ENCODE data around the gene IQGAP3.

IQGAP3 gene

DNA sequence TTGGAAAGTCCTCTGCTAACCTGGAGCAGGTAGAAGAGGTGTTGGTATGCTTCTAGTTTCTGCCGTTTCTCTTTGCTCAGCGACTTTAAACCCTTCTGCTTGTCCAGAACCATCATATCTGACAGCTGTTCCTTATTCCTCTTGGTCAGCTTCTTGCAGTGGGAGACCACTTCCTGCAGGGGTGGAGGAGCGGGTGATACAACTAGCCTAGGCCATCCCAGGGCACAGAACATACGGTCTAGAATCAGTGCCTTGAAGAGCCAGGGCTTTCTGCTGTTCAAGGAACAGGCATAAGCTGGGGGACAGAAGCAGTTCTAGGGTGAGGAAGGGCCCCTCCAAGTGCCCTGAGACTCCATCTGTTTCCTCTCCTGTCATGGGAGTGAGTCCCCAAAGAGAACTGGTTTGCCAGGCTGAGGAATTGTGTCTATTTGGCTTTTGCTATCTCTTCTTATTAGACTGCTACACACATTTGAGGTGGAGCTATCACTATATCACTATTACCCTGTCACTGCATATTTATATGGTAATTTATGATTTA, 32.5 kb downstream of the IQGAP3 start:
- DNase-seq (ENCODE audit: low spot score): no peak

DNA sequence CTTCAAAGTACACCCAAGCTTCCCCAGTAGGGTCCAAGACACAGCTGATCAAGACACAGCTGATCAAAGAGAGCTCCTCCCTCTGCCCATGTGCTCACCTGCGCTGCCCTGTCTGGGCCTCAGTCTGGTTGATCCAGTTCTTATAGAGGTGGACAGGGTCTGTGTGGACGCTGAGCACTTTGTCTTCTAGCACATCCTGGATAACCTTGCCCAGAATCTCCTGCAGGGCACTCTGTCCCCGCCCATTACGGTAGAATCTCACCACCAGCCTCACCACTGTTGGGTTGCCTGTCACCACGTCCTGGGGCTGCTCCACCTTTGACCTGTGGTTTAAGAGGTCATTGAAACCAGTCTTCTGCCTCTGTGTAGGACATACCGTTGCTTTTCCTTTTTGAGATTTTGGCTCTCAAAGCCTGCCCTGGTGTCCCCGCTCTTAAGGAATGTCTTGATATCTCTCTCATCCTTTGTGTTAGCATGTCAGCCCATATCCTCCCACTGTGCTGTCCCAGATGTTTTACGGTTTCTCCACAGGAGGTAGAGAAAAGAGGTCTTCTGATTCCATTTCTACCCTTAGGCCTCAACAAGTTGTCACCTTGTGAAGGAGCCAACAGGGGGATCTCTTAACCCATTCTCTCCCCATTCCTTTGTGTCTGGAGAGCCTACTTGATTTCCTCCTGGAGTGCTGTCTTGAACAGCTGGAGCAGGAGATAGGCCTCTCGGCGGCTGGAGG, 33.5 kb downstream of the IQGAP3 start:
- no peak for DNase-seq (ENCODE audit: low spot score)

DNA sequence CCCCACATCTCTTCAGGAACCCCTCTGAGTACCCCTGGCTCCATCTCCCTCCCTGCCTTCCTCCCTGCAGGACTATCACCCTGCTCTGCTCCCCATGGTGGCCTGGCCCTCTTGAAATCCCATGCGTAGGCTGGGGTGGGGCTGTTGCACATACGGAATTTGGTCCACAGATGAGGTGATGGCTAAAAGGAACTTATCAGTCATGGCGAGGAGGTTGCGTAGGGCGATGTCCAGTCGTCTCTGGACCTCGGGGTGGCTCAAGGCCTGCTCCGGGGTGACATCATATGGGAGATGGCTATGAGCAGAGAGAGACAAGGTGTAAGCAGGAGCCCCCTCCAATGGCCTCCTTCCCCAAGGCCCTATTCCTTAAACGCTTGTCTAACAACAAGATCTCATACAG, 35.3 kb downstream of the IQGAP3 start:
- DNase-seq (ENCODE audit: low spot score): no peak

DNA sequence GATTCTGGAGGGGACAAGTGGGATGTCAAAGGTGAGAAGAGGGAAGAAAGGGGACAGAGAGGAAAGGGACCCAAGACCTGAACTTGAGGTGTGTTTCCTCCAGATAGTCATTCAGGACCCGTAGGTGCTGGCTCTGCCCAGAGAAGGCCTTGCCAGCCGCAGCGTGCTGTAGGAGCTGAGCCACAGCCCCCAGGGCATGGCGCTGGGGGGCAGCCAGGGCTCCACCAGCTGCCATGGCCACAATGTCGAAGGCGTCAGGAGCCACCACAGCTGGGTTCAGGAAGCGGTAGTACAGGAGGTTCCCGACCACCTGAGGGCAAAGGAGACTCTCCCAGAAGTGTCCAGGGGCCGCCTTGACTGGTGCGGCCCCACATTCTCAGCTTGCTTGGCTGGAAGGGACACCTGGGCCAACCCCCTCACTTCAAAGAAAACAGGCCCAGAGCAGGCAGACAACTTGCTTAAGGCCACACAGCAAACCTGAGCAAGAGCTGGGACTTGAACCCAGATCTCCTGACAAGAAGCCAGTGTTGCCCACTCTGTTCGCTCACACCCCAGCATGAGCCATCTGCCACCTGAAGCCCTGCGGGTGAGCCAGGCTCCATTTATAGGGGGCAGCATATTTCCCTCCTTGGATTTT, 37.8 kb downstream of the IQGAP3 start:
- DNase-seq (ENCODE audit: low spot score): no peak

DNA sequence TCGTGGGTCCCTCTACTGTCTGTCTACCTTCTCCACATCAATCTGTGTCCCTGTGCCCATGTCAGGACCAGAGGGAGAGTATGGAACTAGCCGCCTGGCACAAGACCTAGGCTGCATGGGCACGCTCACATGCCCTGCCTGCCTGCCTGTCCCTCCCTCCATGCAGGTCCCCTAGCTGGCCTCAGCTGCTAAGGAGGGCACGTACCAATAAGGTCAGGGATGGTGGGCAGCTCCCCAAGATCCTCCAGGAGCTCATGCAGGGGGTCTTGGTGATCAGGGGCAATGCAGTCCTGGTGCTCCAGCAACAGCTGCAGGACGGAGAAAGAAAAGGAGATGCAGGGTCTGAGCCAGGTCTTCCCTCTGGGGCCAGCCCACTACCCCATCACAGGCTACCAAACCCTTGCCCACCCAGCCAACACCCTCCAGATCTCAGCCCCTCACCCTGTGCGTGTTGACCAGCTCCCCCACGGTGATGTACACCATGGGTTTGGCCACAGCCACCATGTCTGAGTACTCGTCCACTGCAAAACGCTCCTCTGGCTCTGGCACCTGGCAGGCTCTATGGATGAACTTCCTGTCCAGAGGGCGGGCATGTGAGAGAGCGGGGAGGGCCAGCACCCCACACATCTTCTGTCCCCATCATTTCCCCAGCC, 38.7 kb downstream of the IQGAP3 start:
- DNase-seq (ENCODE audit: low spot score): no peak

DNA sequence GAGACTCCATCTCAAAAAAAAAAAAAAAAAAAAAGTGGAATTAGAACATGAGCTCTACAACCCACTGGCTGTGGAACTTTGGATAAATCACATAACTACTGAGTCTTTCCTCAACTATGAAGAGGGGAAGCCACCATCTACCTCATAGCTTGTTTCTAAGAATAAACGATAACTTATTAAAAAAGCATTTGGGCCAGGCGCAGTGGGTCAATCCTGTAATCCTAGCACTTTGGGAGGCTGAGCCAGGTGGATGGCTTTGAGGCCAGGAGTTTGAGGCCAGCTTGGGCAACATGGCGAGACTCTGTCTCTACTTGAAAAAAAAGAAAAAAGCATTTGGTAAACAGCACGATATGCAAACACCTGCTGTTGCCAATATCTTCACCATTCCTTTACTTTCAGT, 40.0 kb downstream of the IQGAP3 start:
- no peak for DNase-seq (ENCODE audit: low spot score)

DNA sequence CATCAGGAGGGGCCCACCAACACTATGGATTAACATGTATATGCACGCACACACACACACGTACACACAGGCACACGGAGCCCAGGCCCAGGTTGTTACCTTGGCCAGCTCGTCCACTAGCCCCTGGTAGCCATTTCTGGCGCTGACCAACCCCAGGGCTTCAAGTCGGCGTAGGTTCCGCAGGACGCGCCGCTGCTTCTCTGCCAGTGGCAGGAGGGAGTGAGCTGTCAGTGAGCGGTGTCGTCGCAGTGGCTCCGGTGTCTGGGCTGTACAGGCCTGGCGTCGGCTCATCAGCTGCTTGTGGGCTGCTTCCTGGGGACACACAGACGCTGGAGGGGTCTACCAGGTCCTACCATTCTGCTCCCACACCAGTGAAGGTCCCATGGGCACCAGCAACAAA, 42.4 kb downstream of the IQGAP3 start:
- DNase-seq (ENCODE audit: low spot score): no peak

DNA sequence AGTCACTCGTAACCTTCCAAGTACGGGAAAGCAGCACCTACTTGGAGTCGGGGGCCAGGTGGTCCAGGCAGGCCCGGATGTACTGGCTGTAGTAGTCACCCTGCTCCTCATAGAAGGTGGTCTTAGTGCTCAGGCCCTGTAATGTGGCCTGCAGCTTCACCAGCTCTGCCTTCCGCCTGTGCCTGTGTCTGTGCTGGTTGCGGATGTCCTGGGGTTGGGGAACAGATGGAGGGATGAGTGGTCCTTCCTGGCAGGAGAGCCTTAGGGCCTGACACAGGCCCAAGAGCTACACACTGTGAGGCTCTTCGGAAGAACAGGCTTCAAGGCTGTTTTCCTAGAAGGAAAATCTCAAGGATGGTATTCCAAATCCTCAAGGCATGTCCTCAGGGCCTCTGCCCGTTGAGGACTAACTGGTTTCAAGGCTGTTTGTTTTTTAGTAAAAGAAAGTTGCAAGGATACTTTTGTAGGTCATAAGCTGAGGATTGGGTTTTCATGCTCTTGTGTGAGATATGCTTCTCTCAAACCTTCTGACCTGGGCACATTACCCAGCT, 43.4 kb downstream of the IQGAP3 start:
- DNase-seq (ENCODE audit: low spot score): no peak

DNA sequence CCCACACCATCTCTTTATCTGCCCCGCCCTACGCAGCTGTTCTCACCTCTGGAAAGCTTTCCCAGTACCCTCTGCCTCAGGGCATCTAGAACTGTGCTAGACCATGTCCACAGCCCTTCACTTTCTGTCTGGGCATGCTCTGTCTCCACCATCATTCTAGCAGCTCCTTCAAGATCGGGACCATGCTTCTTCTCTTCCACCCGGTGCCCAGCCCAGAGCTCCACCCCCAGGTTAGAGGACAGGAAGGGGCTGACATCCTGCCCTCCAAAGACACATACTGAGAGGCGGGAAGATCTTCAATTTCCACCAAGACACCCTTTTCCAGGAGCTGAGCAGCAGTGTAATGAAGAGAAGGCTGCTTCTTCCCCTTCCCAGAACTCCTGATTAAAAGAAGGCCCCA, 44.1 kb downstream of the IQGAP3 start:
- no peak for DNase-seq (ENCODE audit: low spot score)

DNA sequence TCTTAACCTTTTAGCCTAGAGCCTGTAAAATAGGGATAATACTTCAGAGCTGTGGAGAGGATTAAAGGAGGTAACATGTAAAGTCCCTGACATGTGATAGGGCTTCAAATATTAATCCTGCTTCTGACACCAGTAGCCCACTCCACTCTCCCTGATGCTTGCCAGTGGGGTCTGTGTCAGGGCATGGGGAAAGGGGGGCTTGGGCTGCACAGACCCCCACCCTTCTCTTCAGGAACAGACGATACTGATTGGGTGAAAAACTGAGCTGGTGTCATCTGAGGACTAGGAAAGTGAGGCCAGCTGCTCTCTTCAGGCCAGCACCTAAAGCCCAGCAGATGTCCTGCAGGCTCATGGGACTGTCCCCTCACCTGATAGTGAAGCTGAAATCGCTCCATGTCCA, 44.8 kb downstream of the IQGAP3 start:
- DNase-seq (ENCODE audit: low spot score): no peak

DNA sequence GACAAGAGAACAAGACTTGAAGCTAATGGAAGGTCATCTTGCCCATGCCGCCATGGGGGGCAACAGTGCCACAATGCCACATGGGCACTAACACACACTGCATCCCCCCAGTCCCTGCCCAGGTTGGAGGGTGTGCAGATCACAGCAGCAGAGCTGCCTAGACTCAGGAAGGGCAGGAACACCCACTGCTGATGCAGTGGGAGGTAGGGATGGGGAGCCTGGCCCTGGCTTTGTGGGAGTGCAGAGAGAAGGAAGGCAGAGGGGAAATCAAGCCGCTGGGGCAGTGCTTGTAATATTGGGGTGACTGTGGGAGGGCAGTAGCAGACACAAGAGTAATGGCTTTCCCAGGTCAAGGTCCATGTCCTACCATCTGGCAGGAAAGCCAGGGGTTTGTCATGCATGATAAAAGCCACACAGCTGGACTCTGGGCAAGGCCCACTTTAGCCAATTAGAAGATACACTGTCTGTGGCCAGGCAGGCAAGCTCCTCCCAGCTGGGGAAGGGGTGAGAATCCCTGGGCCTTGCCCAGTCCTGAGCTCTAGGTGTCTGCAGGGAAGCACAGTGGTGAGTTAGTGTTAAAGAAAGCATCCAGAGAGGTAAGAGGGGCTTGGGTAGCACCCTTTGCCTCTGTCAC, 46.4 kb downstream of the IQGAP3 start:
- no peak for DNase-seq (ENCODE audit: low spot score)

DNA sequence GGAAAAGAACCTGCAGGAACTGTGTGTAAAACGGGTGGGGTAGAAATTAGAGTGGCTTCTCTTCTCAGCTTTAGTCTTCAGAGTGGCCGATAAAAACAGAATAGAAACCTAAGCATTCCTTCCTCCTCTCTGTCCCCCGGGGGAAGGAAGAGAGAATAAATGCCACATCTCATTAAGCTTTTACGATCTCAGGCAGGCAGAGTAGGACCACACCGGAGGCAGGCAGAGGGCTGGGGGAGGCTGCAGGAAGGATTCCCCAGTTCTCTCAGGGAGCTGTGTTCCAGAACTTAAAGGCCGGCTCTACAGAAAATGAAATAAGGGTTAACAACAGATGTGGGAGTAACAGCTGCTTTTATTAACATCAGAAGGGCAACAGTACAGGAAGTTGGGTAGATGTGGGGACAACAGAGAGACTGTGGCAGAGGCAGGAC, 47.3 kb downstream of the IQGAP3 start:
- peak; percentile 28 for DNase-seq (ENCODE audit: low spot score)

DNA sequence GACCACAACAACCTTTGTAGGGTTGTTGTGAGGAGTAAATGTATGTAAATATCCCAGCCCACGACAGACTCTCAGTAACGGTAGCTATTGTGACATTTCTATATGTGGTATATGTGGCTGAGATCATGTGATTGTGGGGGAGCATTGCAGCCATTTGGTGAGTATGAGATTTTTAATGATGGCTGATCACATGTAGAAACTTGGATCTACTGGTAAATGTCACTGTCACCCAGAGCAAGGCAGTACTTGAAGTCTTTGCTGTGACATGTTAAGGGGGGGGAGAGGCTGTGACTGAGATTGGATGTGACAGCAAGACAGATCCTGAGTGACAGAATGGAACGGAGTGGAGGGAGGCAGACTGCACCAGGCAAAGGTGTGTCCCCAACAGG, 47.9 kb downstream of the IQGAP3 start:
- DNase-seq (ENCODE audit: low spot score): no peak

DNA sequence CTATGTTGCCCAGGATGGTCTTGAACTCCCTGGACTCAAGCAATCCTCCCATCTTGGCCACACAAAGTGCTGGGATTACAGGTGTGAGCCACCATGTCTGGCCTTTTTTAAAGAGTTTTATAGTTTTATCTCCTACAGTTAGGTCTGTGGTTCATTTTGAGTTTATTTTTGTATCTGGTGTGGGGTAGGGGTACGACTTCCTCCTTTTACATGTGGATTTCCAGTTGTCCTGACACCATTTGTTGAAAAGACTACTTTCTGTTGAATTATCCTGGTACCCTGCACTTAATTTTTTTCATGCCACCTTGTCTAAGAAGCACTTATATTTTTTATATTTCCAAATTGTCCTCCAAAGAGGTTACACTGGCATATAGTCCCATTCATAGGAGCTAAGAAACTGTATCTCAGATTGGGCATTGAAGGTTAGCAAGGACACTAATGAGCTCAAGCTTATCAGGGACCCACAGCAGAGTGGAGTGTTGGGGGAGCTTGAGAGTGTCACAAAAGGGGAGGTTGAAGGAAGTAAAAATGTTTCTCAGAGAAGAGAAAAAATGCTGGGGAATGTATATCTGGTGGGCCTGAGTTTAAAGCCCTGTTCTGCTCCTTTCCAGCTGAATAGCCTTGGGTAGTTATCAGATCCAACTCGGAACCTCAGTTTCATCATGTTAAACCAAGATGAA, 48.4 kb downstream of the IQGAP3 start:
- no peak for DNase-seq (ENCODE audit: low spot score)

DNA sequence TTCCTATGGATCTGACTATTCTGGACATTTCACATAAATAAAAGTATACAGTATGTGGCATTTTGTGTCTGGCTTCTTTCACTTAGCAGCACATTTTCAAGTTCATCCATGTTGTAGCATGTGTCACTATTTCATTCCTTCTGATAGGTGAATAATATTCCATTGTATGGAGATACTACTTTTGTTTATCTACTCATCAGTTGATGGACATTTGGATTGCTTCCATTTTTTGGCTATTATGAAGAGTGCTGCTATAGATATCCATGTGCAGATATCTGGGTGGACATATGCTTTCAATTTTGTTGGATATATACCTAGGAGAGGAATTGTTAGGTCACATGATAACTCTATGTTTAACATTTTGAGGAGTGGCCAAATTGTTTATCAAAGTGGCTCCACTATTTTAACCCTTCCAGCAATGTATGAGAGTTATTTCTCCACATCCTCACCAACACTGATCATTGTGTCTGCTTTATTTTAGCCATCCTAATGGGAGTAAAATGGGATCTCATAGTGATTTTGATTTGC, 49.9 kb downstream of the IQGAP3 start:
- DNase-seq (ENCODE audit: low spot score): no peak

DNA sequence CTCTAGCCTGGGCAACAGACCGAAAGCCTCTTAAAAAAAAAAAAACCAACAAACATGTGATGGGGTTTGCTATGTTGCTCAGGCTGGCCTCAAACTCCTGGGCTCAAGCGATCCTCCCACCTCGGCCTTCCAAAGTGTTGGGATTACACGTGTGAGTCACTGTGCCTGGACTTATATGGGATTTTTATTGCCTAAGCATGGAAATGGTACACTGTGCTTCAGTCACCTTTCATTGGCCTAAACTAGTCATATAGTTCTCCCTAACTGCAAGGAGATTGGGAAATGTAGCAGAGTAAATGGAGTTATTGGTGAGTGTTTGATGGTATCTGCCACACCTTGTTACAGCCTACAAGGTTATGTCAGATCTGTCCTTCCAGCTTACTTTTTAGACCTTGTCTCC, 54.6 kb downstream of the IQGAP3 start:
- no peak for DNase-seq (ENCODE audit: low spot score)

DNA sequence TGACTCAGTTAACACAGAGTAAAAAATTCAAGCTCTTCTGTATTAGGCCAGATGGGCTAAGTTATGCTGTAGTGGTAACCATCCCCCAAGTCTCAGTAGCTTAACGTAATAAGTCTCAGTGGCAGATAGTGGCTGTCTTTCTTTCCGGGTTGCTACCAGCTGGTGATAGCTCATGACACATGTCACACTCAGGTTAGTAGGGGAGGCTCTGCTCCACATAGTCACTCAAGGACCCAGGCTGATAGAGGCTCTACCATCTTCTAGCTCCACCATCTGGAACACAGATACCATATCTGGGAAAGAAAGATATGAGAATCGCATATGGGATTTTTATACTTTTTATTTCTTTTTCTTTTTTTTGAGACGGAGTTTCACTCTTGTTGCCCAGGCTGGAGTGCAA, 55.5 kb downstream of the IQGAP3 start:
- DNase-seq (ENCODE audit: low spot score): no peak

DNA sequence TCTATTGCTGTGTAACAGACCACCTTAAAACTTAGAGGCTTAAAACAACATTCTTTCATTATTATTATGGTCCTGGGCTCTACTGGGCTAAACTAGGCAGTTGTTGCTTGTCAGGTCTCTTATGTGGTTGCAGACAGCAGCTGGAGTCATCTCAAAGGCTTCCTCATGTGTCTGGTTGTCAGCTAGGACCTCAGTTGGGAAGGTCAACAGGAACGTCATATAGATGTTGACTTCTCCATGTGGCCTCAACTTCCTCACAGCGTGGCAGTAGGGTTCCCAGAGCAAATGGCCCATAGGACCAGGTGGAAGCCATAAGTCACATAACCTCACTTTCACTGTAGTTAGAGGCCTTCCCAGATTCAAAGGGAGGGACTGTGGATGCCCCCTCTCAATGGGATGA, 56.4 kb downstream of the IQGAP3 start:
- DNase-seq (ENCODE audit: low spot score): no peak

DNA sequence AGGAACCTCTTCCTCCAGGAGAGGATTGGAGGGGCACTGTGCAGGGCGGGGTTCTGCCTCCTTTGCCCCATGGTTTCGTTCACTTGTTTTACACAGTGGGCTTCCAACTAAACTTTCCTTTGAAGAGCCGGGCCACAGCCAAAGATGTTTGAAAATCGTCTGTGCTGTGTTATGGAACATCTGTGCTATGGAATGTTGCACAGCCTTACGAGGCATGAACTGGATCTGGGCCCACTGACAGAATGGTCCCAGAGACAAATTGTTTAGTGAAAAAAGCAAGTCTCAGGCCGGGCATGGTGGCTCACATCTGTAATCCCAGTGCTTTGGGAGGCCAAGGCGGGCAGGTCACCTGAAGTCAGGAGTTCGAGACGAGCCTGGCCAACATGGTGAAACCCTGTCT, 59.2 kb downstream of the IQGAP3 start:
- no peak for DNase-seq (ENCODE audit: low spot score)

DNA sequence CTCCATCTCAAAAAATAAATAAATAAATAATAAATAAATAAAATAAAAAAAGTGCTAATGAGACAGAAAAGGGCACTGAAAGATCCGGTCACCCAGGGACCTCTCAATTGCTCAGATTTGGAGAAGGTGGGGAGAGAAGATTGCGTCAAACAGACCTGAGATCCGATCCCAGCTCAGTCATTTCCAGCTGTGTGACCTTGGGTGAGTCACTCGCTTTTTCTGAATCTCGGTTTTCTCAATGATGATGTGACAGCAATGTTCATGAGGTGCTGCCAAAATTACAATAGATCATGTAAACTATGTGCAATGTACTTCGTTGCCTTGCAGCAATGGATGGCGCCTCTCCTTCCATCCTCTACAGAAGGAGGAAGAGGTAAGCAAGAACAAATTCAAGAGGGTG, 60.7 kb downstream of the IQGAP3 start:
- no peak for DNase-seq (ENCODE audit: low spot score)

DNA sequence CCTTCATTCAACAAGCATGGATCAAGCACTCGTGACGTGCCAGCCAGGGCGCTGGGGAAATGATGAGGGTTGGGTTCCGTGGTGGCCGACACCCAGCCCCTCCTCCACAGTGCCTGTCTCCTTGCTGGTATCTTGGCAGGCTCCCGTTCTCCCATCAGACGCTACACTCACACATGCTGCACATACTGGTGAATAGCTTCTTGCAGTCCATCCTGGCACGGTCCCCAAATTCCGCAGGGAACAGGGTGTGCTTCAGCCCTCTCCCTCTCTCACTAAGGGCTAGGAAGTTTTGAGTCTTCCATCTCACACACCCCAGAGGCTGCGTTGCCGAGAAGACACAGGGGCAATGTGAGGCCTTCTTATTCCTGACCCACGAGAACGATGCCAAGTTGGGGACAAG, 61.7 kb downstream of the IQGAP3 start:
- no peak for DNase-seq (ENCODE audit: low spot score)
